HFFc6 (cell line): Measurements from ENCODE around the gene LHFPL4. TPM values are rescaled to one million over a fixed set of nuclear protein-coding genes. Genes with fewer than 3 reads are reported as not detected.

Experiments
- DNase-seq: peaks from one replicate; pipeline ENCODE4 v3.0.0-alpha.2; 2018
- H3K27ac Mint-ChIP-seq: 2 replicates; pipeline ENCODE4 v1.8.0; 2020; ENCODE audit warnings: mild to moderate bottlenecking, mixed read lengths
- H3K27me3 Mint-ChIP-seq: 2 replicates; pipeline ENCODE4 v1.8.0; 2021; ENCODE audit warnings: mild to moderate bottlenecking, moderate library complexity, mixed read lengths; ENCODE audit not compliant: insufficient read depth
- H3K36me3 Mint-ChIP-seq: 2 replicates; pipeline ENCODE4 v1.8.0; 2021; ENCODE audit warnings: low read depth, mixed read lengths
- H3K4me1 Mint-ChIP-seq: 2 replicates; pipeline ENCODE4 v1.8.0; 2020; ENCODE audit warnings: low read depth, mixed read lengths
- H3K4me3 Mint-ChIP-seq: 2 replicates; pipeline ENCODE4 v1.8.0; 2020; ENCODE audit warnings: mild to moderate bottlenecking, moderate library complexity, mixed read lengths
- H3K9me3 Mint-ChIP-seq: 2 replicates; pipeline ENCODE4 v1.8.0; 2020; ENCODE audit warnings: mild to moderate bottlenecking, mixed read lengths
- total RNA-seq, 6 experiments: library from RNA; stranded (reverse); fragmentation: NEBNext Ultra II Directional; extraction: Animal tissue kit (Norgen Biotek cat#: 25700); gene quantifications; 2 replicates in 1 of 6; 3 replicates in 5 of 6; pipeline ENCODE4 v1.2.3, GENCODE V29; 2021
- TF ChIP-seq, protein P1 (sequence below): fragments of 200-600 bp; sonication (generic); IDR thresholded peaks from 2 replicates; pipeline ENCODE4 v1.5.0; 2021; ENCODE audit warnings: antibody characterized with exemption, mild to moderate bottlenecking

Gene LHFPL4
- total RNA-seq, 6 experiments from 2014 or later: not detected

DNA sequence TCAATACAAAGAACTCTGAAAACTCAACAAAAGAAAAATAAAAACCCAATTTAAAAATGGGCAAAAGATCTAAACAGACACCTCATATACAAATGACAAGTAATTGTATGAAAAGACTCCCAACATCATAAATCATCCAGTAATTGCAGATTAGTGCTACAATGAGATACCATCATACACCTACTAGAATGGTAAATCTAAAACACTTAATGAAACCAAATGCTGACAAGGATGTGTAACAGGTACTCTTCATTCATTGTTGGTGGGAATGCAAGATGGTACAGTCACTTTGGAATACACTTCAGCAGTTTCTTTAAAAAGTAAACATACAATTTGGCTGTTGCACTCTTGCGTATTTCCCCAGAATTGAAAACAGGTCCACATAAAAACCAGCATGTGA lies 68.4 kb downstream of the LHFPL4 start:
- Mint-ChIP-seq H3K36me3 (peaks cover 56% of the 10 kb centered on the region), H3K27ac (no peak overlapping the region), H3K4me1 (no peaks in the 10 kb centered on the region), H3K9me3 (peaks cover 5% of the 10 kb centered on the region; the same call in 1 of the 2 replicates), H3K27me3 (peaks cover 4% of the 10 kb centered on the region; the same call in 1 of the 2 replicates), H3K4me3 (no peak overlapping the region)
- TF ChIP-seq, protein P1, sequence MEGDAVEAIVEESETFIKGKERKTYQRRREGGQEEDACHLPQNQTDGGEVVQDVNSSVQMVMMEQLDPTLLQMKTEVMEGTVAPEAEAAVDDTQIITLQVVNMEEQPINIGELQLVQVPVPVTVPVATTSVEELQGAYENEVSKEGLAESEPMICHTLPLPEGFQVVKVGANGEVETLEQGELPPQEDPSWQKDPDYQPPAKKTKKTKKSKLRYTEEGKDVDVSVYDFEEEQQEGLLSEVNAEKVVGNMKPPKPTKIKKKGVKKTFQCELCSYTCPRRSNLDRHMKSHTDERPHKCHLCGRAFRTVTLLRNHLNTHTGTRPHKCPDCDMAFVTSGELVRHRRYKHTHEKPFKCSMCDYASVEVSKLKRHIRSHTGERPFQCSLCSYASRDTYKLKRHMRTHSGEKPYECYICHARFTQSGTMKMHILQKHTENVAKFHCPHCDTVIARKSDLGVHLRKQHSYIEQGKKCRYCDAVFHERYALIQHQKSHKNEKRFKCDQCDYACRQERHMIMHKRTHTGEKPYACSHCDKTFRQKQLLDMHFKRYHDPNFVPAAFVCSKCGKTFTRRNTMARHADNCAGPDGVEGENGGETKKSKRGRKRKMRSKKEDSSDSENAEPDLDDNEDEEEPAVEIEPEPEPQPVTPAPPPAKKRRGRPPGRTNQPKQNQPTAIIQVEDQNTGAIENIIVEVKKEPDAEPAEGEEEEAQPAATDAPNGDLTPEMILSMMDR: no peak
- DNase-seq: no peak

DNA sequence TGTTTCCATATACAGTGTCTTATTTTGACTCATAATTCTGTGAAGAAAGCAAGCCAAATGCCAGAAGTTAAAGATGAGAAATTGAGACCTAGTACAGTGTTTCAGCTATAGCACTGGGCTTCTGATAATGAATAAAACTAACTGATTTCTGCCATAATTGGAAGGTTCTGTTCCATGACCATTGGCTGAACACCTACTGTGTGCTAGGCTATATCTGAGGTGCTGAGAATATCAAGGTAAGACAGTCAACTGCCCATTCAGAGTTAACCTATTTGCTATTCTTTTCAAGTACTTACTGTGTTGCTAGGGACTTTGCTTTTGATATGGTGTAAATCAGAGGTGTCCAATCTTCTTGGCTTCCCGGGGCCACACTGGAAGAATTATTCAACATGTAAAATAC lies 73.4 kb downstream of the LHFPL4 start:
- Mint-ChIP-seq H3K27me3 (no peaks in the 10 kb centered on the region; the same call in none of the 2 replicates), H3K27ac (no peak overlapping the region), H3K4me3 (no peak overlapping the region), H3K4me1 (no peaks in the 10 kb centered on the region), H3K9me3 (no peaks in the 10 kb centered on the region), H3K36me3 (peaks cover 71% of the 10 kb centered on the region)
- TF ChIP-seq, protein P1: no peak
- DNase-seq: no peak

DNA sequence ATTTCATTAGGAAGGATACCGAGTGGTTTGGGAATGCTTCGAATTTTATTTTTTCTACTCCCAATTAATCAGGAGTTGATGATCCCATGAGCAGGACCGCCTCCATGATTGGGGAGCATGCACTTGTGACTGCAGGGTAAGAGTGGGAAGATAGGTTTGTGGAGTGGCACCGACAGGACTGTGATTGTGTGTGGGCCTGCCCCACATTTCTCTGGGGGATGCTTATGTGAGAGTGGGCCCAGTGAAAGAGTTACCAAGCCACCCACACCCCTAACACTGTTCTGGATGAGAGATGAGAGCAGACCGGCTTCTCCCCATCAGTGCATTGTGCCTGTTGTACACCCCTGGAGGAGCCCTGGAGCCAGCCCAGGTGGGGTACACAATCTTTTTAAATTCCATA lies 76.7 kb downstream of the LHFPL4 start:
- TF ChIP-seq, protein P1: no peak
- H3K9me3 Mint-ChIP-seq: no peaks in the 10 kb centered on the region

DNA sequence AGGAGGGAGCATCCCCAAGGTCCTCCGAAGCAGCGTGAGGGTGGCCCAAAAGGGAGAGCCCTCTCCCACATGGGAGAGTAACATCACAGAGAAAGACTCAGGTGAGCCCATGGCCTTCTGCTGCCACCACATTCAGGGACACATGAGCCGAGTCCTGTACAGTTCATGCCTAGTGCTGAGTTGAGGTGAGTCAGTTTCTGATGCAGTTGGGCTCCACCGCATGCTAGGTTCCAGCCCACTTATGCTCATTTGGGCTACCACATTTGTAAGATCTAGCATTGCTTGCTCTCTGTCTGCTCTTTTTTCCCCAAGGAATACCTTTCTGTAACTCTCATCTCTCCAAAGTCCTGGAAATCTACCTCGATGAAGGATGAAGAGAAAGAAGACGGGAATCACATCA lies 79.1 kb downstream of the LHFPL4 start:
- TF ChIP-seq, protein P1: no peak
- H3K27ac Mint-ChIP-seq: no peak overlapping the region
- no peaks in the 10 kb centered on the region for H3K9me3 Mint-ChIP-seq
- peaks cover 7% of the 10 kb centered on the region for H3K27me3 Mint-ChIP-seq
- H3K4me1 Mint-ChIP-seq: no peaks in the 10 kb centered on the region; the same call in 1 of the 2 replicates
- peaks cover 75% of the 10 kb centered on the region for H3K36me3 Mint-ChIP-seq
- H3K4me3 Mint-ChIP-seq: no peak overlapping the region
- DNase-seq: no peak

More for the DNA sequence above, 76.7 kb downstream of the LHFPL4 start:
- no peaks in the 10 kb centered on the region for H3K4me1 Mint-ChIP-seq
- DNase-seq: no peak
- no peak overlapping the region for H3K4me3 Mint-ChIP-seq
- no peak overlapping the region for H3K27ac Mint-ChIP-seq
- peaks cover 5% of the 10 kb centered on the region for H3K27me3 Mint-ChIP-seq
- peaks cover 75% of the 10 kb centered on the region for H3K36me3 Mint-ChIP-seq

DNA sequence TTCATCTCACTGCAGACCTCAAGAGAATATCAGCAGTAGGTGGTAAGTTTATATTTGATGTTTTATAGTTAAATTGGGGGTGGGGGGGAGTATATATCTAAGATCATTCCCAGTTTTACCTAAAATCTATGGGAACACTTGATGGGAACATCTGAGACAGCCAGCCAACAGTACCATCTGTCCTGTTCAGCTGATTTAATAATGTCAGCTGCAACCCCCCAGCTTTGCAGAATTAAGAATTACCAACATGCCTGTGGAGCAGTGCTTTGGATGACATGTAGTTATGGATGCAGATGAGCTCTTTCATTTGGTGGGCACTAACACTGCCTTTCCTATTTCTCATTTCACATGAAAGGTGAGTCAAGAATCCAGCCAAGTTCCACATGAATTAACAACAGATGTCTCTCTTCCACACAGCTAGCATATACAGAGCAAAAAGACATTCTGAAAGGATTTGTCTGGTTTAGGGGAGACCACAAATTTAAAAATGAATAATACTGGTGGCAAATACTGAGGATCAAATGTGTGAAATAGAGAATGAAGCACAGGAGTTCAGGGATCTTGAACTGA lies 80.0 kb downstream of the LHFPL4 start:
- peaks cover 4% of the 10 kb centered on the region for H3K4me1 Mint-ChIP-seq
- TF ChIP-seq, protein P1: no peak
- H3K9me3 Mint-ChIP-seq: no peaks in the 10 kb centered on the region
- H3K27me3 Mint-ChIP-seq: peaks cover 7% of the 10 kb centered on the region
- H3K27ac Mint-ChIP-seq: no peak overlapping the region
- no peak for DNase-seq
- H3K36me3 Mint-ChIP-seq: peaks cover 71% of the 10 kb centered on the region
- H3K4me3 Mint-ChIP-seq: no peak overlapping the region

DNA sequence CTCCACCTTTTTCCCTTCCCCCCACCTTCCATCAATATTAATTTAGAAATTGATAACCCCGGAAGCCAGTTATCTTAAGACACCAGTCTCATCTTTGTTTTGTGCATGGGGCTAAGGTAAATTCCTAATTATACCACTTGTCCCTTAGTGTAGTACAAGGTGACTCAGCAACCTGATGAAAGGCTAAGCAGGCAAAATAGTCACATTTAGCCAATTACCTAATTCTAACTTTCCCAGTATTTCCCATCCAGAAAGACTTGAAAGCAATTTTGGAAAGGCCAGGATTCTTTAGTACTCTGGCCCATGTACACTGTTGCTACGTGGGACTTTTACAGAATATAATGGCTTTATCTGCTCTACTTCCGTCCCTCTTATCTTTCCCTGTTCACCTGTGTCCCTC lies 83.6 kb downstream of the LHFPL4 start:
- Mint-ChIP-seq H3K36me3 (peaks cover 67% of the 10 kb centered on the region), H3K4me3 (no peak overlapping the region), H3K9me3 (no peaks in the 10 kb centered on the region), H3K27me3 (peaks cover 7% of the 10 kb centered on the region), H3K27ac (no peak overlapping the region), H3K4me1 (peaks cover 22% of the 10 kb centered on the region)
- TF ChIP-seq, protein P1: no peak
- DNase-seq: no peak
